GM21367 (cell line): ENCODE data around the gene LUM.

ENCODE experiments used
- ATAC-seq: cut with Tn5 transposase; IDR thresholded peaks from one replicate; pipeline ENCODE4 v1.9.1; 2021; ENCODE audit not compliant: unreplicated experiment

Gene LUM

DNA sequence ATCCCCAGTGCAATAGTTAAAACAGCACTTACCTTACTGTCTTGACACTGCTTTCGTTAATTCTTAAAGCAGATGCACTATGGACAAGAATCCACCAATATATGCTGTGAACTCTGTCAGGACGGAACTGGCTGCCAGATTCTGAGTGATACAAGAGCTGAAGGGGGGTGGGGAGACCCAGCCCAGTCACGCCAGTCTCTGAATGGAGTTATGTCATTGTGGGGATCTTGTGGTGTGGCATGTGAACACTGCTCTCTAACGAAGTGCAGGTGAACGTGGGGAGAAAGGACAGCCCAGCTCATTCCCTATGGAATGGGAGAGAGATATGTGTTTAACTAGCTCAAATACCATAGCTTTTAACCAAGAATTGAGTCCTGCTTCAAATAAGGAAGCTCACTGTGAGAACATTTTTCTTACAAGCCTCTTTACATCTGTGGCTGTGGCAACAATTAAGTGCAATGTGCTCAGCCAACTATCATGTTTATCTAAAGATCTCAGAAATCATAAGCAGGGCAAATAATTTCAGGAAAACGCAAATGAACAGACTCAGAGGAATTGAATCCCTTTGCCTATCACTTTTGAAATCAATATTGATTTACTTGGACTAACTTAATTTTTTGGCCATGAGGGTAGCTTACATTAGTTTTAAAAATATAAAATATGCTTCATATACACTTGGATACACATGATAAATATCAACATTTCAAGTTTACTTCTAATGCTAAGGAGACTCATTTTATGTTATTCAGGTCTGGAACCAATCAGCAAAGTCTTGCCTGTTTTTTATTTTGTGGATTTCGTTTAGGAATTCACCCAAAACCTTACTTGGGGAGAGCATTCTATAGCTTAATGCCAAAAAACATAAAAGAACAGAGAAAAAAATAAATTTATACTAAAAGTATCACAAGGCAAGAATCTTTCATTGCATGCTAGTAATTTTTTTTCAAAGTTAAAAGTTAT lies at the start of gene LUM:
TSS of gene LUM (minus strand) at position 129 of the 960 bp plus-strand sequence. CDS start 2,515 bp downstream, outside the sequence.
- ATAC-seq = no peak

GRCh38 chr12:91161009-91161408 lies 49.7 kb upstream of the LUM start:
- no peak for ATAC-seq

- ATAC-seq = no peak
Observed at GRCh38 chr12:91155990-91156389, 44.7 kb upstream of the LUM start.

DNA sequence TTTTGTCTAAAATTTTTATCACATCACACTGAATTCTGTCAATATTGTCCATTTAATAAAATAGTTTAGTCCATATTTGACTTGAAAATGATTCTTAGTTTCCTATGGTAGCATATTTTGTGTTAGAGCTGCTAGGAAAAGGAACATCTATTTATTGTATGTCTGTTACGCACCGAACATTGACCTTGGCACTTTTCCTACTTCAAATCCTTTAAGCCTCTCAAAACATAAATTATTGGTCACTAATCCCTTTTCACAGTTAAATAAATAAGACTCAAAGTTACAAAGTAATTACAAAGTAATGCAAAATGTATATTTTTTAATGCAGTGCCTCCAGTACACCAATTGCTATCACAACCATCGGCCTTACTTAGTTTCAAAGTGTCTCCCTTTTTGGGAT lies 42.8 kb upstream of the LUM start:
- ATAC-seq = no peak

- ATAC-seq = no peak
Observed at GRCh38 chr12:91144053-91144452, 32.8 kb upstream of the LUM start.

DNA sequence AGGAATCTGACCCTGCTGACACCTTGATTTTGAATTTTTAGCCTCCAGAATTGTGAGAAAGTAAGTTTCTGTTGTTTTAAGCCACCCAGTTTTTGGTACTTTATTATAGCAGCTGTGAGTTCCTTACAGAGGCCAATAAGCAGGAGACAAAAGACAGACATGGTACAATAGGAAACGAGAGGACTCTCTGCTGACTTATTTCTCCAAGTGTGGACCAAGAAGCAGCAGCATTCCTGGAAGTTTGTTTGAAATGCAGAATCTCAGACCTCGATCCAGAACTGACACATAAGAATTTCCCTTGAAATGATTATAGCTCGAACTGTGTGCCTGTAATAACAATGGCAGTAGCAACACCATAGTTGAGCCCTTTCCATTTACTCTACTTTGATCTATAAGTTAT lies 31.9 kb upstream of the LUM start:
- ATAC-seq = no peak

DNA sequence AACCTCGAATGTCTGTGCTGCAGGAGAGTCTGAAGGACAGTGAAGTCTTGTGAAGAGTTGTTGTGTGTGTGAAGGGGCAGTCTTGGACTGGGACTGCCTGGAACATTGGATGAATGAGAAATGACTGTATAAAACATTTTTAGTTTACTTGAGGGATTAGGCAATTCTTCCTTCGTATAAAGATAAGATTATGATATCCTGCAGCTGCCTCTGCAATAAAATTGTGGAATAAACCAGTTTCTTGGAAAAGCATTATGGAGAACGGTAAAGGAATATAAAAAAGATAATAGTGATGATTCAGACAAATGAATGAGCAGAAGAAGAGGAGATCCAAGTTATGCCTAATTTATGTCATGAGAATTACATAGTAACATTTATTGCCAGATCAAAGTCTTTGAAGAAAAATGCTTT lies 30.9 kb upstream of the LUM start:
- no peak for ATAC-seq

DNA sequence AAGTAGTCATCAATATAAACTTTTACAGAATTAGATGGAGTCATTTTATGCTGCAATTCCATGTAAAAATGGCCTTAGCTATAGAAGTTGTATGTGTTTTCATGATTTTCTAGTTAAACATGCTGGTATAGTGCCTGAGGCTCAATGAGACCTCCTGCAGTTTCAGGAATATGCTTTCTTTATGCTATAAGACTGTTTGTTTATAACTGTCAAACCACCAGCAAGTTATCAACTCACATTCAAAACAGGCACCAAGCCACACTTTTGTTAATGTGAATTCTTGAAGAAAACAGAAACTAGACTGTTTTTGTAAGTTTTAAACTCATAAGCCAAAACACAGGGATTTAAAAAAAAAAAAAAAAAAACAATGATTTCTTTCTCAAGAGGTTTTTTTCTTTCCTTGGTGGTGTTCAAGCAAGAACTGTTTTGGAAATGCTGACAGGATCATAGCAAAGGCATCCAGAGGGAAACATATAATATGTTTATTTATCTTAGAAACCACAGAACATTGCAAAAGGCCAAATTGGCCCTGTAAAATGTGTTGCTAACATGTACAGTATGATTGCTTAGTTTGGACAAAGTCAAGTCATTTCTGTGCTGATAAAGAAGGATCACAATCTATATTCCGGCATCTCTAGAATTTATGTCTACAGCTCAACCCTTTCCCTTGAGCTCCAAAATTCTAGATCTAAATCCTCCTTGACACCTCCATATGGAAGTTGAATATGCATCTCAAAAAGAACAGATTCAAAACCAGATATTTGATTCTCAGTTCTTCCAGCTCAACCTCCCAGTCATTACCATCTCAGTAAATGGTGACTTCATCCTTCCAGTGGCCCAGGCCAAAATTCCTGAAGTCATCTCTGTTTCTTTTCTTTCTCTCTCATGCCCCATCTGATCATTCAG lies 29.0 kb upstream of the LUM start:
- no peak for ATAC-seq

DNA sequence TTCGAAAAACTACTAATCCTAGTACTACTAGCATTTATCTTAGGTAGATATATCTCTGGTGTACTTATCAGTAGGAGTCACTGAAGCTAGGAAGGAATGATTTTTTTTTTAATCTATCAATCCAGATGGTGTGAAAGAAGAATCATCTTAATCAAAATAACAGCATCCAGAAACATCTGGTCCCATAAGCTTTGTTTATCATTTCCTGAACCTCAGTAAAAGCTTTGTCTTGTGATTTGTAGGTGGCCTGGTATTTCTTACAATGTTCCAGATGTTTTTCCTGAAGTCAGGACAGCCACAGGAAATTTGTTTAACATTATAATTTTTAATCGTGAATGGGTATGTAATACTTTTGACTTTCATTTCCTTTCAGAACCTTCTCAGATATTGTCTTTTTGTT lies 28.0 kb upstream of the LUM start:
- ATAC-seq = no peak

GRCh38 chr12:91138337-91138920 lies 27.1 kb upstream of the LUM start:
- no peak for ATAC-seq

DNA sequence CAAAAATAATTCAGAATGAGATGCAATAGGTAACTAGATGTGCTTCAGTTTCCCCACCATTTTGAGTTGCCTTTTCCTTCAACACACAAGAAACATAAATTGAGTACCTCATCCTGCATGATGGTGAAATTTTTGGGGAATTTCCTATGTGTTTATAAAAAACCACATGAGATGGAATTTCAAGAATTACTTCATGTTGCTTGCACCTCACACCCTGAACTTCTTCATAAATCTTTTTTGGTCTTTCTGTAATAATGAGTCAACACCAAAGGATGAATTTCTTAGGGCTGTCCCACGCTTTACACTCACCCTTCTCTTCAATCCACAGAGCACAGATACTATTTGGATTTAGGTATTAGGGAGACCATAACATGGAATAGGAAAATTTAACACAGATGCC lies 22.6 kb upstream of the LUM start:
- no peak for ATAC-seq

DNA sequence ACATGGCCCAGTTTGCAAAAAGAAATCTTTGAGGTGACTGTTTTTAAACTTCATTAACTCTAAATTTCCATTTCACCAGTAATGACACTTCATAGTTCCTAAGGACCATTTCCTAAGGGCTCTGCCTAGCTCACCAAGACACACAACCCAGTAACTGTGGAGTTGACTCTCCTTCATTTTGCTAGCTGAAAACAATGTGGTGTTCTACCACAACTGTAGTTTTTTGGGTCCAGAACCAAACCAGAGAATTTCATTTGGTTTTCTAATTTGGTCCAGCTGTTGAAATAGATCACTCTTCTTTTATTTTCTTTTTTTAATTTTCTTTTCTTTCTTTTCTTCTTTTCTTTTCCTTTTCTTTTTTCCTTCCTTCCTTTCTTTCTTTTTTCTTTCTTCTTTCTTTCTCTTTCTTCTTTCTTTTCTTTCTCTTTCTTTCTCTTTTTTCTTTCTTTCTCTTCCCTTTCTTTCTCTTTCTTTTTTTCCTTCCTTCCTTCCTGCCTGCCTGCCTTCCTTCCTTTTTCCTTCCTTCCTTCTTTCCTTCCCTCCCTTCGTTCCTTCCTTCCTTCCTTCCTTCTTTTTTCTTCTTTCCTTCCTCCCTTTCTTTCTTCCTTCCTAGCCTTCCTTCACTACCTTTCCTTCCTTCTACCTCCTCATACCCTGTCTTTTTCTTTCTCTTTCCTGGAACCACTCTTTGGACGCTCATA lies 18.5 kb upstream of the LUM start:
- ATAC-seq = no peak

DNA sequence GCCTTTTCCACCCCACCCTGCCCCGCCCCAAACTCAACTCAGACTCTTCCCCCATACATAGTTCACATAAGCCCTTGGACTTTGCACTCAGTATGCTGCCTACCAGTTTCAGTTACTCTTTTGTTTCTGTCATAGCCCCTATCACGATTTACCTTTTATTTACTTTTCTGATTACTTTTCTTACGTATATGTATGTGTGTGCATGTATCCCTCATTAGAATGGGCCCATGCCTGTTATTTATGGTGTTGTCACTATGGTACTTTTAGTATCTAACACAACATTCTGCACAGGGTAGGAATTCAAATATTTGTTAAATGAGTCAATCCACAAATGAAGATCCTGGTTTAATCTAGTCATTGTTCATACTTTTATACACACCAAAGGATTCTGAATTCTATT lies 16.5 kb upstream of the LUM start:
- no peak for ATAC-seq

DNA sequence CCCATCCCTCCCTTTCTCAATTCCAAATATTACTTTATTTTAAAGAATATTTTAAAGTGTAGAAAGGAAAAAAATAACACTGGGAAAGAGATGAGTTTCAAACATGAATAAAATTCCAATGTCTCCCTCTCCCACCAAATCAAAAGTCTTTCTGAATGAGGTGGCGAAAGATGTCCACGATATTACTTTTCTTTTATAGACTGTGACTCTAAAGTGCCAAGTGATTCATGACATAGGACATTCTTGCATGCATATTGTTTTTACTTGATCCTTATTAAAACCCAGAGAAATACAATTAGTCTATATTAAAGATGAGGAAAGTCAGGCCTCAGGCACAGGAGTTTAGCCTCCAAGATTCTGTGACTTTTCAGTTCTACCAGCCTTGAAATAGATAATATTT lies 16.0 kb upstream of the LUM start:
- ATAC-seq = no peak

DNA sequence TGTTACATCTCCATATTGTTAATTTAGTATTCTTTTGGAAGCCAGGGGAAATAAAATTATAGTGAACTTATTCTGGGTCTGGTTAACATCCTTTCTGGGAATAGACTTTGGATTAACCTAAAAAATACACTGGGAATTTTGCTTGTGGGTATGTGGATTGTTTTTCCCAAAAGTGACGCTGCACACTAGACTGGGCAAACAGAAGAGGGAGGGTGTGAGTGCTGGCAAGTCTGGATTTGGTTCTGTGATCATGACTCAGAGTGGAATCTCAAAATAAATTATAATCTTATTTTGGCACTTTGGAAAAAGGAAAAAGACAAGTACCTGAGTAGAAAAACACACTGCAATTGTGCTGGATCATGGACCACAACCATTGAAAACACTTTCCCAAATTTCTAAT lies 15.2 kb upstream of the LUM start:
- ATAC-seq = no peak

GRCh38 chr12:91123236-91123916 lies 12.1 kb upstream of the LUM start:
- ATAC-seq = no peak

DNA sequence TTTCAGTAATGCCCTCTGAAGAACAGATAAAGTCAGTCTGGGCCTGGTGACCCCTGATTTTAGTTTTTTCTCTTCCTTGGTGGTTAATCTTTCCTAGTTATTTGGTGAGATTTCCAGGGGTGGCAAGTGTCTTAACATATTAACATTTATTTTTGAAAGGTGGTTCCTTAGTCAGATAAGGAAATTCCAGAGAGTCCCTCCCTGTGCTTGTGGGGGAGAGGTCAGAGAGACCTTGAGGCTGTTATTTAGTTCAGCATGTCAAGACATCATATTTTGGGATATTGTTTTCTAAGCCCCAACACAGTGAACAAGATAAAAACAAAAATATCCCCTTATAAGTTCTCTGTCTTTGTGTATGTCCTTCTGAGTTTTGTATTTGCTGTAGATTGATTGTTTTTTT lies 9.5 kb upstream of the LUM start:
- ATAC-seq = no peak

GRCh38 chr12:91119089-91119488 lies 7.8 kb upstream of the LUM start:
- no peak for ATAC-seq

DNA sequence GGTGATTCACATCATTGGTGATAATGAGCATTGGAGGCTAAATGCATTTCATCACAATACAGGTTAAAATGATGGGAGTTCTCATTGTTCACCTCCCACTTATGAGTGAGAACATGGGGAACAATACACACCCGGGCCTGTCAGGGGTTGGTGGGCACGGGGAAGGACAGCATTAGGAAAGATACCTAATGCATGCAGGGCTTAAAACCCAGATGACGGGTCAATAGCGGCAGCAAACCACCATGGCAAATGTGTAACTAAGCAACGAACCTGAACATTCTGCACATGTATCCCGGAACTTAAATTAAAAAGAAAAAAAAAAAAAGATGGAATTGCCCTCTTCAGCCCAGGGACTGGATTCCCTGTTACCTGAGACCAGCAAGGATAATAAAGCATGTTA lies 2.3 kb upstream of the LUM start:
- ATAC-seq = no peak

DNA sequence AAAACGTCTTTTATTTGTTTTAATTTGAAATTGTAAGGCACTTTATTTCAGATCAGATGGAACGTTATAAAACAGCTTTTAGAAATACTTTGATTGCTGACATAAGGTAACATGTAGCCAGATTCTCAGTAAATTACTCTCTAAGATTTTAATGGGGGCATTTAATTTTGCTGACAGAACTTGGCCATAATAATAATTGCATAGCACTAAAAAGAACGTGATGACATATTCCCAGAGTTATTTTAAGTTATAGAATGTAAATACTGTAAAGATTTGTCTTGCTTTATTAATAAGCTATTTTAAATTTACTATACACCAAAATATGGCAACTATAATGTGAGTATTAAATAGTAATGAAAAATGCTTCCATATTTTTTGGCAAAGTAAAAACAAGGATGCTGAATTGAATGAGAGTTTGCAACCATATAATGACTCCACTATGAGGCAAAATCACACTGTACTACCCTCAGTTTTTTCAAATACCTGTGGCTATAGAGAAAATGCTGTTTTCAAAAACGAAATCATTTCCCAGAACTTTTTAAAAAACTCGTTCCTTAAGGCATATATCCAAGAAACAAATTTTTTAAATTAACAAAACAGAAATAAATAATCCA lies 876 bp downstream of the LUM start:
- no peak for ATAC-seq
